AG09309 (cell line): ENCODE results near the gene AGAP1.

Source experiments
- DNase-seq: peaks from one replicate; pipeline ENCODE4 v3.0.0-alpha.2; 2010; ENCODE audit warnings: low read depth
- H3K4me3 ChIP-seq: 2 replicates; pipeline ENCODE4 v1.5.1; 2011; ENCODE audit warnings: mild to moderate bottlenecking, low read depth, low read length, moderate library complexity; ENCODE audit not compliant: control insufficient read depth
- CTCF ChIP-seq: IDR thresholded peaks from 2 replicates; pipeline ENCODE4 v1.5.1; 2011; ENCODE audit warnings: mild to moderate bottlenecking, low read depth, low read length, inconsistent platforms; ENCODE audit not compliant: insufficient read depth, control insufficient read depth; ENCODE audit errors: missing control alignments

Gene AGAP1

GRCh38 chr2:235749121-235749770, 255.4 kb downstream of the AGAP1 start:
- DNase-seq = peak; percentile 33
- no peak for TF ChIP-seq CTCF
- no peak overlapping the region for H3K4me3 ChIP-seq

- no peak overlapping the region for H3K4me3 ChIP-seq
- DNase-seq = no peak
- TF ChIP-seq CTCF = no peak
Measured at GRCh38 chr2:235749771-235750160, 255.9 kb downstream of the AGAP1 start.

GRCh38 chr2:235752846-235753245, 259.0 kb downstream of the AGAP1 start:
- no peak overlapping the region for H3K4me3 ChIP-seq
- TF ChIP-seq CTCF = no peak
- no peak for DNase-seq

- no peak for TF ChIP-seq CTCF
- no peak for DNase-seq
- no peak overlapping the region for H3K4me3 ChIP-seq
Measured at GRCh38 chr2:235754357-235755207, 260.7 kb downstream of the AGAP1 start.

- DNase-seq = no peak
- no peak overlapping the region for H3K4me3 ChIP-seq
- no peak for TF ChIP-seq CTCF
Measured at GRCh38 chr2:235756491-235756890, 262.6 kb downstream of the AGAP1 start.

- DNase-seq = no peak
- no peak overlapping the region for H3K4me3 ChIP-seq
- TF ChIP-seq CTCF = no peak
Measured at GRCh38 chr2:235757212-235757611, 263.4 kb downstream of the AGAP1 start.
